ENCODE measurements around the gene HBQ1. TPM values are rescaled to one million over a fixed set of nuclear protein-coding genes. Genes with fewer than 3 reads are reported as not detected.
"Not testable (repeated sequence)": the region's sequence is repeated elsewhere in the genome, so short reads cannot be mapped to it uniquely, and the experiment has no call there.

Gene HBQ1
- total RNA-seq, 1 experiment from 2014 or later = not detected

DNA sequence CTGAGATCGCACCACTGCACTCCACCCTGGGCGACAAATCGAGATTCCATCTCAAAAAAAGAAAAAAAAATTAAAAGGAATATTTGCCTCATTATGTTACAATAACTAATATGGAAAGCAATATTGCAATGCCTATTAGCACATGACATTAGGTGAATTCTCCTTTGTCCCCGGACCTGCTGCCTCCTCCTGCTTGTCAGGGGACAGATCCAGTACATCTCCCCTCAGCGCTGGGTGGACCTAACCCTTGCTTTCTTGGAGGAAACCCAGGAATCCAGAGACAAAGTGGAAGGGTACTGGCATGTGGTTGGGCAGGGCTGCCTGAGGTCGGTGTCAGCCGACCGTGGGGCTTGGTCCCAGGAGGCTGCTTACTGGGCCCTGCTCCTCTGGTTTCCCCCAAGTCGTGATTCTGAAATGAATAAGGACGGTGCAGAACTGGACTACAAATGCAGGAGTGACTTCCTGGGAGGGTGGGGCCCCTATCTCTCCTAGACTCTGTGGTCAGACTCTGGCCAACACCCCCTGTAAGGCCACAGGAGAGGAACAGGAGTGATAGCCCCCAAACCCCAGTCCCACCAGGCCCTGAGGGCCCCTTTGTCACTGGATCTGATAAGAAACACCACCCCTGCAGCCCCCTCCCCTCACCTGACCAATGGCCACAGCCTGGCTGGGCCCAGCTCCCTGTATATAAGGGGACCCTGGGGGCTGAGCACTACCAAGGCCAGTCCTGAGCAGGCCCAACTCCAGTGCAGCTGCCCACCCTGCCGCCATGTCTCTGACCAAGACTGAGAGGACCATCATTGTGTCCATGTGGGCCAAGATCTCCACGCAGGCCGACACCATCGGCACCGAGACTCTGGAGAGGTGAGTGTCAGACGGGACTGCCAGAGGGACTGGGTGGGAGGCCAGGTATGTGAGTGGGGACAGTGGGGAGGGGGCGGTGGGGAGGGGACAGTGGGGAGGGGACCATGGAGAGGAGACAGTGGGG lies 27.8 kb upstream of the HBQ1 start, which contains the start of gene HBZ:
TSS of gene HBZ (plus strand) at position 504 of the 988 bp plus-strand sequence. CDS start at position 770, 266 bp downstream.
- Histone ChIP-seq H3K27me3 (replicated peaks) (peaks cover 24% of the 10 kb centered on the region), H3K4me1 (replicated peaks) (peaks cover 22% of the 10 kb centered on the region), H3K4me3 (no peak within 1 kb of the TSS), H3K27ac (no peak within 1 kb of the TSS), H3K36me3 (no peaks in the 10 kb centered on the region), H3K9me3 (replicated peaks) (no peaks in the 10 kb centered on the region; the same call in 1 of the 2 replicates)
- no peak for DNase-seq (ENCODE audit: low read depth in 1 of 2, low spot score in 2 of 2)

DNA sequence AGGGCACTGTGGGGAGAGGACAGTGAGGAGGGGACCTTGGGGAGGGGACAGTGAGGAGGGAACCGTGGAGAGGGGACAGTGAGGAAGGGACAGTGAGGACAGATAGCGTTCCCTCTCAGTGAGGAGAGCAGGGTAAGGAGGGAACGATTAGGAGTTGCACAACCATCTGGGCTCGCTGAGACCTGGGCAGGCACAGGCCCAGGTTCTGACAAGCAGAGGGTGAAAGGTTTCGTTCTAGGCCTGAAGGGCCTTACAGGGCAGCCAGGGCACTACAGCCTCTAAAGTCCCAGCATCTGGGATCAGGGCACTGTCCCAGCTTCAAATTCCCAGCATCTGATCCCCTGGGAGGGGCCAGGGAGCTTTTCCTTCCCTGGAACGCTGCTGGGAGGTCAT lies 27.1 kb upstream of the HBQ1 start:
- not testable (repeated sequence) for DNase-seq (ENCODE audit: low read depth in 1 of 2, low spot score in 2 of 2); H3K27ac ChIP-seq; H3K36me3 ChIP-seq; H3K4me3 ChIP-seq; H3K9me3 ChIP-seq (replicated peaks)
- H3K4me1 ChIP-seq (replicated peaks) = peaks cover 22% of the 10 kb centered on the region
- H3K27me3 ChIP-seq (replicated peaks) = peaks cover 30% of the 10 kb centered on the region

DNA sequence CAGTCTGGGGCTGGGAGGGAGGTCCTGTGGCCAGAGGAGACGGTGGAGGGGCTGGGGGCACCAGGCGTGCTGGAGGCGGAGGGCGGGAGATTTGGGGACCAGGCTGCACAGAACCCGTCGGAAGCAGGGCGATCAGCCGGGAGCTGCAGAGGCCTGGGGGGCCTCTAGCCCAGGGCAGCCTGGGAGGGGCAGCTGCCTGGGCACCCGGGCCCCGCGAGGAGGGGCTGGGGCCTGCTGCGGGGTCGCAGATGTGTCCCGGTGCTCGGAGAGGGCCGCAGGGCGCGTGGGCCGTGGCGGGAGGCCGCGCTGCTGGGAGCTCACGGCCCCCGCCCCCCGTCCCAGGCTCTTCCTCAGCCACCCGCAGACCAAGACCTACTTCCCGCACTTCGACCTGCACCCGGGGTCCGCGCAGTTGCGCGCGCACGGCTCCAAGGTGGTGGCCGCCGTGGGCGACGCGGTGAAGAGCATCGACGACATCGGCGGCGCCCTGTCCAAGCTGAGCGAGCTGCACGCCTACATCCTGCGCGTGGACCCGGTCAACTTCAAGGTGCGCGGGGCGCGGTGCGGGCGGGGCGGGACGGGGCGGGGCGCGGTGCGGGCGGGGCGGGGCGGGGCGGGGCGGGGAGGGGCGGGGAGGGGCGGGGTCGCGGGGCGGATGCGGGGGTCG lies 26.6 kb upstream of the HBQ1 start:
- Histone ChIP-seq H3K4me1 (replicated peaks) (peaks cover 19% of the 10 kb centered on the region), H3K27me3 (replicated peaks) (peaks cover 34% of the 10 kb centered on the region)
- H3K36me3 ChIP-seq; DNase-seq (ENCODE audit: low read depth in 1 of 2, low spot score in 2 of 2); H3K9me3 ChIP-seq (replicated peaks); H3K4me3 ChIP-seq; H3K27ac ChIP-seq: not testable (repeated sequence)

DNA sequence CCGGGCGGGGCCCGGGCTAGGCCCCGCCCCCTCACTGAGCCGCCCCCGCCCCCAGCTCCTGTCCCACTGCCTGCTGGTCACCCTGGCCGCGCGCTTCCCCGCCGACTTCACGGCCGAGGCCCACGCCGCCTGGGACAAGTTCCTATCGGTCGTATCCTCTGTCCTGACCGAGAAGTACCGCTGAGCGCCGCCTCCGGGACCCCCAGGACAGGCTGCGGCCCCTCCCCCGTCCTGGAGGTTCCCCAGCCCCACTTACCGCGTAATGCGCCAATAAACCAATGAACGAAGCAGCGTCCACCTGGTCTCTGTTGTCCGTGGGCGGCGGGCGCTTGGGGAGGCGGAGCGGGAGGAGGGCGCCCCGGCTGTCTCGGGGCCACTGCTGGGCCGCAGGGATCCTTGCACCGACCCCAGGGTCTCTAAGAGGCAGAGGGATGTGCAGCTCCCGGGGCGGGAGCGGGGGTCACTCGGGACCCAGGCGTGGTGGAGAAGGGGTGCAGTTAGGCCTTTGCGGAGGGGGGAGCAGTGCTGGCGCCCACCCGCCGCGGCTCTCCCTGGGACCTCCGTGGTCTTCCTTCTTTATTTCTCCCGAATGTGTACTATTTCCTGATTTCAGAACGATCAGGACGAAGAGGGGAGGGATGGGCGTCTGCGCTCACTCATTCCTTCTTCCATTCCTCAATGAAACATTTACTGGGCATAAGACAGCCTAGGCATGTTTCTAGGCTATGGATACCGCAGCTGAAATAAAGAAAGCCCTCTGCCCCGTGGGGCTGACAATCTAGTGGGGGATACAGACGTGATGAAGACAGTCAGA lies 25.8 kb upstream of the HBQ1 start:
- H3K27ac ChIP-seq = no peak overlapping the region
- DNase-seq (ENCODE audit: low read depth in 1 of 2, low spot score in 2 of 2) = no peak
- H3K9me3 ChIP-seq (replicated peaks) = no peaks in the 10 kb centered on the region; the same call in none of the 2 replicates
- H3K36me3 ChIP-seq = no peaks in the 10 kb centered on the region
- H3K4me3 ChIP-seq = no peak overlapping the region
- peaks cover 38% of the 10 kb centered on the region for H3K27me3 ChIP-seq (replicated peaks)
- H3K4me1 ChIP-seq (replicated peaks) = peaks cover 13% of the 10 kb centered on the region

DNA sequence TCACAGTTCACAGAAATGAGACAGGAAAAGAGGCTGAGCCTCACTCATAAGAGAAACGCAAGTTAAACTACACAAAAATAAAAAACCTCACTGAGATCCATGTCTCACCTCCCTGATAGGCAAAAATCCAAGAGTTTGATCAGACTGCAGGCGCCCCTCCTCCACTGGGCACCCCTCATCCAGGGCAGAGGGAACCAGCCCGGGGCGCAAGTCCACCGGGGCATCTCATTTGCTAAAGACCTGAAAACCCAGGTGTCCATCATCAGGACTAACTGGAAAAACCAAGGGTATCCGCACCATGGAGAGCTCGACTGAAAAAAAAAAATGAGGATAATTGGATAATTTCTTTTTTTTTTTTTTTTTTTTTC lies 25.2 kb upstream of the HBQ1 start:
- no peaks in the 10 kb centered on the region for H3K36me3 ChIP-seq
- no peaks in the 10 kb centered on the region; the same call in none of the 2 replicates for H3K9me3 ChIP-seq (replicated peaks)
- DNase-seq (ENCODE audit: low read depth in 1 of 2, low spot score in 2 of 2) = no peak
- H3K27ac ChIP-seq = no peak overlapping the region
- H3K27me3 ChIP-seq (replicated peaks) = peaks cover 40% of the 10 kb centered on the region
- H3K4me3 ChIP-seq = no peak overlapping the region
- H3K4me1 ChIP-seq (replicated peaks) = peaks cover 8% of the 10 kb centered on the region

DNA sequence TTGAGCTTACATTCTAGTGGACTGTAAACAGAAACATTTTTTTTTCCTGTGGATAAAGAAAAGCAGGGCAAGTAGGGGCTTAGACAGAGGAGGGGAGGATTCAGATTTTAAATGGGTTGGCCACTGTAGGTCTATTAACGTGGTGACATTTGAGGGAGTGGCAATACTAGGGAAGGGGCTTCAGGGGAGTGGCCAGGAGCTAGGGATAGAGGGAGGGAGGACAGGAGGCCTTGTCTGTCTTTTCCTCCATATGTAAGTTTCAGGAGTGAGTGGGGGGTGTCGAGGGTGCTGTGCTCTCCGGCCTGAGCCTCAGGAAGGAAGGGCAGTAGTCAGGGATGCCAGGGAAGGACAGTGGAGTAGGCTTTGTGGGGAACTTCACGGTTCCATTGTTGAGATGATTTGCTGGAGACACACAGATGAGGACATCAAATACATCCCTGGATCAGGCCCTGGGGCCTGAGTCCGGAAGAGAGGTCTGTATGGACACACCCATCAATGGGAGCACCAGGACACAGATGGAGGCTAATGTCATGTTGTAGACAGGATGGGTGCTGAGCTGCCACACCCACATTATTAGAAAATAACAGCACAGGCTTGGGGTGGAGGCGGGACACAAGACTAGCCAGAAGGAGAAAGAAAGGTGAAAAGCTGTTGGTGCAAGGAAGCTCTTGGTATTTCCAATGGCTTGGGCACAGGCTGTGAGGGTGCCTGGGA lies 21.0 kb upstream of the HBQ1 start:
- no peaks in the 10 kb centered on the region; the same call in none of the 2 replicates for H3K9me3 ChIP-seq (replicated peaks)
- H3K4me1 ChIP-seq (replicated peaks) = peaks cover 3% of the 10 kb centered on the region
- H3K27ac ChIP-seq = no peak overlapping the region
- no peak for DNase-seq (ENCODE audit: low read depth in 1 of 2, low spot score in 2 of 2)
- H3K27me3 ChIP-seq (replicated peaks) = peaks cover 48% of the 10 kb centered on the region
- H3K4me3 ChIP-seq = no peak overlapping the region
- H3K36me3 ChIP-seq = no peaks in the 10 kb centered on the region

DNA sequence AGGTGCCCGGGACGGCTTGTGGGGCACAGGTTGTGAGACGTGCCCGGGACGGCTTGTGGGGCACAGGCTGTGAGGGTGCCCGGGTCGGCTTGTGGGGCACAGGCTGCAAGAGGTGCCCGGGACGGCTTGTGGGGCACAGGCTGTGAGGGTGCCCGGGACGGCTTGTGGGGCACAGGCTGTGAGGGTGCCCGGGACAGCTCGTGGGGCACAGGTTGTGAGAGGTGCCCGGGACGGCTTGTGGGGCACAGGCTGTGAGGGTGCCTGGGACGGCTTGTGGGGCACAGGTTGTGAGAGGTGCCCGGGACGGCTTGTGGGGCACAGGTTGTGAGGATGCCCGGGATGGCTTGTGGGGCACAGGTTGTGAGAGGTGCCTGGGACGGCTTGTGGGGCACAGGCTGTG lies 20.0 kb upstream of the HBQ1 start:
- H3K4me1 ChIP-seq (replicated peaks); H3K4me3 ChIP-seq; H3K9me3 ChIP-seq (replicated peaks); DNase-seq (ENCODE audit: low read depth in 1 of 2, low spot score in 2 of 2); H3K36me3 ChIP-seq; H3K27ac ChIP-seq: not testable (repeated sequence)
- H3K27me3 ChIP-seq (replicated peaks) = peaks cover 45% of the 10 kb centered on the region

DNA sequence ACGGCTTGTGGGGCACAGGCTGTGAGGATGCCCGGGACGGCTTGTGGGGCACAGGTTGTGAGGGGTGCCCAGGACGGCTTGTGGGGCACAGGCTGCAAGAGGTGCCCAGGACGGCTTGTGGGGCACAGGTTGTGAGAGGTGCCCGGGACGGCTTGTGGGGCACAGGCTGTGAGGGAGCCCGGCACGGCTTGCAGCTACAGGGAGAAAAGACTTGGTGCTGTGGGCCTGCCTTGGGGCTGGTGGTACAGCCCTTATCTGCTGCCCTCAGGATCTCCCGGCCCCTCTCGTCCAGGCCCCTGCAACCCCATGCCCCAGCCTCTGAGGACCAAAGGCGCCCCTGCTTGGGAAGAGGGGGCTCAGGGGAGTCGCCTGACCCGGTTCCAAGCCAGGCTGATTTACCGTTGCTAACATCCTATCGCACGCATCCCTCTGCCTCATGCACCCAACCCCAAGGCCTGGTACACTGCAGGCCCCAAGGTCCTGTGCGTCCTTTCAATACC lies 19.5 kb upstream of the HBQ1 start:
- no peak overlapping the region for H3K27ac ChIP-seq
- peaks cover 3% of the 10 kb centered on the region for H3K9me3 ChIP-seq (replicated peaks)
- H3K4me1 ChIP-seq (replicated peaks) = no peaks in the 10 kb centered on the region; the same call in 1 of the 2 replicates
- H3K36me3 ChIP-seq = no peaks in the 10 kb centered on the region
- no peak for DNase-seq (ENCODE audit: low read depth in 1 of 2, low spot score in 2 of 2)
- peaks cover 46% of the 10 kb centered on the region for H3K27me3 ChIP-seq (replicated peaks)
- no peak overlapping the region for H3K4me3 ChIP-seq

DNA sequence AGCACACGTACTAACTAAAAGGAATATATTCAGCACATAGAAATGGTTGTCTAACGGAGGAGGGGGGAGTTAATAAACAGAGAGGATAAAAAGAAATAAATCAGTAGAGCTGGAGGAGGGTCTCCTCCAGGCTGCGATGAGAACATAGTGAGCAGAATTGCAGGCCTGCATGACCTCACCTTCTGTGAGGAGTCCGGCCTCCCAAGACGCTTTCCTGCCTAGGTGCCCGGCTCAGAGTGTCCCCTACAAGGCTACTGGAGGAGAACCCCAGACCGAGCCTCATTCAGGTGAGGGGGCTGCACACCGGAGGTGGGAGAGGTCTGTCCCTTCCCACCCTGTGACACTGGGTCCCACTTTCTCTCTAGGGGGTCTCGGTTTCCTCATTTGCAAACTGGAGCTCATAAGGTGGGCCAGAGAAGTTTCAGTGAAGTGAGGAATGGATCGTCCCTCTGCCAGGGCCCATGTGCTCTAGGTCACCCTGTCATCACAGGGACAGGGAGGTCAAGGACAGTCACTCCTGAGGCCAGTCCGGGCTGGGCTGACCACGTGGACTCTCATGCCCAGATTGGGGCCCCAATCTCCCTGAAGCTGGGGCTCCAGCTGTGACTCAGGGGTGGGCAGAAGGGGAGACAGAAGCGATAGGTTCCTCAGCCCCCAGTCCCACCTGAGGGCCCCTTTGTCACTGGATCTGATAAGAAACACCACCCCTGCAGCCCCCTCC lies 17.8 kb upstream of the HBQ1 start:
- Histone ChIP-seq H3K36me3 (no peaks in the 10 kb centered on the region), H3K9me3 (replicated peaks) (peaks cover 3% of the 10 kb centered on the region; the same call in 1 of the 2 replicates), H3K27me3 (replicated peaks) (peaks cover 52% of the 10 kb centered on the region), H3K27ac (no peak overlapping the region), H3K4me1 (replicated peaks) (no peaks in the 10 kb centered on the region; the same call in 1 of the 2 replicates), H3K4me3 (no peak overlapping the region)
- no peak for DNase-seq (ENCODE audit: low read depth in 1 of 2, low spot score in 2 of 2)

DNA sequence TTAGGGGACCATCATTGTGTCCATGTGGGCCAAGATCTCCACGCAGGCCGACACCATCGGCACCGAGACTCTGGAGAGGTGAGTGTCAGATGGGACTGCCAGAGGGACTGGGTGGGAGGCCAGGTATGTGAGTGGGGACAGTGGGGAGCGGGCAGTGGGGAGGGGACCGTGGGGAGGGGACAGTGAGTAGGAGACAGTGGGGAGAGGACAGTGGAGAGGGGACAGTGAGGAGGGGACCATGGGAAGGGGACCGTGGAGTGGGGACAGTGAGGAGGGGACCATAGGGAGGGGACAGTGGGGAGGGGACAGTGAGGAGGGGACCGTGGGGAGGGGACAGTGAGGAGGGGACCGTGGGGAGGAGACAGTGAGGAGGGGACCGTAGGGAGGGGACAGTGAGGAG lies 17.1 kb upstream of the HBQ1 start:
- not testable (repeated sequence) for H3K4me3 ChIP-seq; H3K4me1 ChIP-seq (replicated peaks); H3K9me3 ChIP-seq (replicated peaks); DNase-seq (ENCODE audit: low read depth in 1 of 2, low spot score in 2 of 2); H3K27ac ChIP-seq; H3K36me3 ChIP-seq
- H3K27me3 ChIP-seq (replicated peaks) = peaks cover 52% of the 10 kb centered on the region

DNA sequence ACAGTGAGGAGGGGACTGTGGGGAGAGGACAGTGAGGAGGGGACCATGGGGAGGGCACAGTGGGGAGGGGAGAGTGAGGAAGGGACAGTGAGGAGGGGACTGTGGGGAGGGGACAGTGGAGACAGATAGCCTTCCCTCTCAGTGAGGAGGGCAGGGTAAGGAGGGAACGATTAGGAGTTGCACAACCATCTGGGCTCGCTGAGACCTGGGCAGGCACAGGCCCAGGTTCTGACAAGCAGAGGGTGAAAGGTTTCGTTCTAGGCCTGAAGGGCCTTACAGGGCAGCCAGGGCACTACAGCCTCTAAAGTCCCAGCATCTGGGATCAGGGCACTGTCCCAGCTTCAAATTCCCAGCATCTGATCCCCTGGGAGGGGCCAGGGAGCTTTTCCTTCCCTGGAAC lies 16.6 kb upstream of the HBQ1 start:
- H3K4me3 ChIP-seq; H3K27ac ChIP-seq; DNase-seq (ENCODE audit: low read depth in 1 of 2, low spot score in 2 of 2); H3K9me3 ChIP-seq (replicated peaks); H3K4me1 ChIP-seq (replicated peaks); H3K36me3 ChIP-seq: not testable (repeated sequence)
- peaks cover 54% of the 10 kb centered on the region for H3K27me3 ChIP-seq (replicated peaks)

DNA sequence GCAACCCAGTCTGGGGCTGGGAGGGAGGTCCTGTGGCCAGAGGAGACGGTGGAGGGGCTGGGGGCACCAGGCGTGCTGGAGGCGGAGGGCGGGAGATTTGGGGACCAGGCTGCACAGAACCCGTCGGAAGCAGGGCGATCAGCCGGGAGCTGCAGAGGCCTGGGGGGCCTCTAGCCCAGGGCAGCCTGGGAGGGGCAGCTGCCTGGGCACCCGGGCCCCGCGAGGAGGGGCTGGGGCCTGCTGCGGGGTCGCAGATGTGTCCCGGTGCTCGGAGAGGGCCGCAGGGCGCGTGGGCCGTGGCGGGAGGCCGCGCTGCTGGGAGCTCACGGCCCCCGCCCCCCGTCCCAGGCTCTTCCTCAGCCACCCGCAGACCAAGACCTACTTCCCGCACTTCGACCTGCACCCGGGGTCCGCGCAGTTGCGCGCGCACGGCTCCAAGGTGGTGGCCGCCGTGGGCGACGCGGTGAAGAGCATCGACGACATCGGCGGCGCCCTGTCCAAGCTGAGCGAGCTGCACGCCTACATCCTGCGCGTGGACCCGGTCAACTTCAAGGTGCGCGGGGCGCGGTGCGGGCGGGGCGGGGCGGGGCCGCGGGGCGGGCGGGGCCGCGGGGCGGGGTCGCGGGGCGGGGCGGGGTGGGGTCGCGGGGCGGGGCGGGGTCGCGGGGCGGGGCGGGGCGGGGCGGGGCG lies 16.0 kb upstream of the HBQ1 start:
- H3K27ac ChIP-seq; H3K4me3 ChIP-seq; DNase-seq (ENCODE audit: low read depth in 1 of 2, low spot score in 2 of 2); H3K9me3 ChIP-seq (replicated peaks); H3K4me1 ChIP-seq (replicated peaks); H3K36me3 ChIP-seq: not testable (repeated sequence)
- H3K27me3 ChIP-seq (replicated peaks) = peaks cover 56% of the 10 kb centered on the region

All from SJSA1 (cell line).